HG03066 (cell line): ENCODE data around the gene STX8.
"Not testable (repeated sequence)": the region's sequence is repeated elsewhere in the genome, so short reads cannot be mapped to it uniquely, and the experiment has no call there.

ENCODE experiments used
- ATAC-seq: cut with Tn5 transposase; IDR thresholded peaks from one replicate; pipeline ENCODE4 v1.9.1; 2021; ENCODE audit warnings: low read depth; ENCODE audit not compliant: unreplicated experiment

STX8 gene

GRCh38 chr17:9272501-9273200, 303.0 kb downstream of the STX8 start:
- ATAC-seq: no peak

- no peak for ATAC-seq
Measured at GRCh38 chr17:9271989-9272388, 303.6 kb downstream of the STX8 start.

GRCh38 chr17:9270921-9271320, 304.7 kb downstream of the STX8 start:
- no peak for ATAC-seq

- no peak for ATAC-seq
Measured at GRCh38 chr17:9269350-9270035, 306.1 kb downstream of the STX8 start.

- ATAC-seq: no peak
Measured at GRCh38 chr17:9268546-9268945, 307.1 kb downstream of the STX8 start.

GRCh38 chr17:9266697-9267117, 308.9 kb downstream of the STX8 start:
- ATAC-seq: no peak

- ATAC-seq: no peak
Measured at GRCh38 chr17:9266031-9266680, 309.5 kb downstream of the STX8 start.

GRCh38 chr17:9261081-9262012, 314.3 kb downstream of the STX8 start:
- no peak for ATAC-seq

GRCh38 chr17:9259419-9259818, 316.2 kb downstream of the STX8 start:
- no peak for ATAC-seq

- no peak for ATAC-seq
Measured at GRCh38 chr17:9258115-9259015, 317.3 kb downstream of the STX8 start.

GRCh38 chr17:9257630-9257965, 318.0 kb downstream of the STX8 start:
- not testable (repeated sequence) for ATAC-seq

- ATAC-seq: no peak
Measured at GRCh38 chr17:9256751-9257629, 318.6 kb downstream of the STX8 start.

GRCh38 chr17:9256361-9256750, 319.3 kb downstream of the STX8 start:
- no peak for ATAC-seq

GRCh38 chr17:9255833-9256232, 319.8 kb downstream of the STX8 start:
- ATAC-seq: no peak

- no peak for ATAC-seq
Measured at GRCh38 chr17:9254841-9255240, 320.8 kb downstream of the STX8 start.

- ATAC-seq: no peak
Measured at GRCh38 chr17:9253308-9253707, 322.3 kb downstream of the STX8 start.

- ATAC-seq: no peak
Measured at GRCh38 chr17:9251273-9251672, 324.3 kb downstream of the STX8 start.

- no peak for ATAC-seq
Measured at GRCh38 chr17:9249245-9249953, 326.2 kb downstream of the STX8 start.
